ENCODE measurements around the gene CADM1. TPM values are rescaled to one million over a fixed set of nuclear protein-coding genes. Genes with fewer than 3 reads are reported as not detected.

The CADM1 gene
- total and polyA plus RNA-seq, 10 of the 15 experiments (the other 5 are each of a cell fraction or from before 2014, with no cell fraction given): 0.03 to 0.48 (median 0.15) TPM; not detected in 3

- SMC1A ChIA-PET (ENCODE audit: uncharacterized antibody, unreplicated experiment): interaction anchor here (0.6 kb wide), 1 partner anchor 601 kb away, joined by 3 read pairs; no protein-coding TSS in a partner anchor
- Histone ChIP-seq H3K9ac (ENCODE audit: control insufficient read depth, insufficient read depth, low read length) (no peak overlapping the region), H3K4me3 (no peak overlapping the region), H3K4me1 (ENCODE audit: control insufficient read depth, insufficient read depth, low read length) (no peaks in the 10 kb centered on the region), H3K27me3 (replicated peaks in 1 of 2; ENCODE audit: control insufficient read depth in 2 of 2, insufficient read depth in 2 of 2, low read length in 1 of 2) (no peaks in the 10 kb centered on the region), H2AFZ (ENCODE audit: control insufficient read depth, low read depth, low read length) (no peak overlapping the region), H4K20me1 (ENCODE audit: control insufficient read depth, insufficient read depth) (no peaks in the 10 kb centered on the region), H3K36me3 (ENCODE audit: control insufficient read depth in 2 of 2, insufficient read depth in 2 of 2, low read length in 1 of 2) (no peaks in the 10 kb centered on the region), H3K9me3 (replicated peaks; ENCODE audit: control insufficient read depth, insufficient read depth, low read length) (no peaks in the 10 kb centered on the region), H3K4me2 (ENCODE audit: control insufficient read depth, insufficient read depth) (no peak overlapping the region), H3K27ac (ENCODE audit: control insufficient read depth, insufficient read depth) (no peak overlapping the region), H3K79me2 (ENCODE audit: control insufficient read depth, insufficient read depth, low read length) (no peaks in the 10 kb centered on the region)
- no peak for DNase-seq (ENCODE audit: low read depth, low spot score)
- CTCF ChIA-PET: no interaction called here
- in situ Hi-C loops (cut with MboI) (no loop called here), intact Hi-C loops (cut with micrococcal nuclease; ENCODE audit: unreplicated experiment) (no loop called here)
- no peak for FAIRE-seq
- POLR2A ChIA-PET: no interaction called here
- 56% methylated on average over 15 of the region's 15 CpGs for WGBS (ENCODE audit: insufficient coverage, insufficient replicate concordance, low lambda C conversion rate, missing lambda C conversion rate)
- RAD21 ChIA-PET (ENCODE audit: unreplicated experiment): no interaction called here
- TF ChIP-seq STAT3 (IDR thresholded peaks at IDR 0.05; ENCODE audit: low read depth, low read length) (no peak), TBL1XR1 (IDR thresholded peaks at IDR 0.05; ENCODE audit: low read depth, low read length) (no peak), MTA2 (IDR thresholded peaks at IDR 0.05; ENCODE audit: low read depth) (no peak), TAF1 (IDR thresholded peaks at IDR 0.05; ENCODE audit: borderline replicate concordance, low read depth, low read length) (no peak), RELB (IDR thresholded peaks at IDR 0.05; ENCODE audit: low read depth) (no peak), NR2C2 (IDR thresholded peaks at IDR 0.05; ENCODE audit: borderline replicate concordance, control insufficient read depth, insufficient read length, low read depth) (no peak), ZNF24 (IDR thresholded peaks at IDR 0.05) (no peak), ZZZ3 (IDR thresholded peaks at IDR 0.05; ENCODE audit: control insufficient read depth, insufficient read length, low read depth) (no peak), HDGF (IDR thresholded peaks at IDR 0.05) (no peak), CREM (IDR thresholded peaks at IDR 0.05; ENCODE audit: low read depth) (no peak), SRF (IDR thresholded peaks at IDR 0.05; ENCODE audit: low read depth in 2 of 2, low read length in 2 of 2) (no peak), ESRRA (IDR thresholded peaks at IDR 0.05; ENCODE audit: low read length) (no peak), EED (IDR thresholded peaks at IDR 0.05; ENCODE audit: low read depth) (no peak), POU2F2 (IDR thresholded peaks at IDR 0.05; ENCODE audit: borderline replicate concordance, low read depth, low read length) (no peak), MYC (IDR thresholded peaks at IDR 0.05; ENCODE audit: insufficient read depth, insufficient read length, insufficient replicate concordance, low read length, severe bottlenecking) (no peak), KLF5 (IDR thresholded peaks at IDR 0.05; ENCODE audit: partially characterized antibody) (no peak)
- no TSS peak for BruUV-seq (replicated peaks)
- ATAC-seq: no peak
These were observed 48.7 kb upstream of the CADM1 start for GRCh38 chr11:115552773-115553438.
